ENCODE measurements around the gene MUSK.

- TF ChIP-seq CTCF (IDR thresholded peaks at IDR 0.05; ENCODE audit: control extremely low read depth in 1 of 3, insufficient read depth in 1 of 3, low read depth in 1 of 3, low read length in 3 of 3) (no peak), CHD2 (IDR thresholded peaks at IDR 0.05; ENCODE audit: low read length) (no peak), POLR2AphosphoS5 (IDR thresholded peaks at IDR 0.05; ENCODE audit: low read depth, low read length) (no peak), CEBPB (IDR thresholded peaks at IDR 0.05; ENCODE audit: low read depth, low read length) (no peak), CREB1 (IDR thresholded peaks at IDR 0.05) (no peak), POLR2A (IDR thresholded peaks at IDR 0.05; ENCODE audit: control extremely low read depth in 1 of 2, low read depth in 2 of 2, low read length in 2 of 2) (no peak)
Measured at GRCh38 chr9:110785166-110785565, 116.6 kb downstream of the MUSK start.
